Mammary epithelial cell (primary cell): ENCODE results near the gene AKNA.

Experiments used
- EZH2 ChIP-seq: IDR thresholded peaks from 2 replicates; pipeline ENCODE4 v1.6.1; 2012; ENCODE audit warnings: low read length, inconsistent platforms, borderline replicate concordance
- TF ChIP-seq, protein P1 (sequence below), 2 donors: IDR thresholded peaks in 1 of 2; conservative IDR thresholded peaks in 1 of 2; 2 replicates each; pipeline ENCODE4 v1.5.1; 2011 to 2012; ENCODE audit warnings: inconsistent platforms in 2 of 2, low read length in 2 of 2, mild to moderate bottlenecking in 2 of 2, control low read depth in 1 of 2, low read depth in 1 of 2; ENCODE audit not compliant: insufficient read depth in 1 of 2; ENCODE audit errors: extremely low read depth in 1 of 2

- TF ChIP-seq, protein P1, sequence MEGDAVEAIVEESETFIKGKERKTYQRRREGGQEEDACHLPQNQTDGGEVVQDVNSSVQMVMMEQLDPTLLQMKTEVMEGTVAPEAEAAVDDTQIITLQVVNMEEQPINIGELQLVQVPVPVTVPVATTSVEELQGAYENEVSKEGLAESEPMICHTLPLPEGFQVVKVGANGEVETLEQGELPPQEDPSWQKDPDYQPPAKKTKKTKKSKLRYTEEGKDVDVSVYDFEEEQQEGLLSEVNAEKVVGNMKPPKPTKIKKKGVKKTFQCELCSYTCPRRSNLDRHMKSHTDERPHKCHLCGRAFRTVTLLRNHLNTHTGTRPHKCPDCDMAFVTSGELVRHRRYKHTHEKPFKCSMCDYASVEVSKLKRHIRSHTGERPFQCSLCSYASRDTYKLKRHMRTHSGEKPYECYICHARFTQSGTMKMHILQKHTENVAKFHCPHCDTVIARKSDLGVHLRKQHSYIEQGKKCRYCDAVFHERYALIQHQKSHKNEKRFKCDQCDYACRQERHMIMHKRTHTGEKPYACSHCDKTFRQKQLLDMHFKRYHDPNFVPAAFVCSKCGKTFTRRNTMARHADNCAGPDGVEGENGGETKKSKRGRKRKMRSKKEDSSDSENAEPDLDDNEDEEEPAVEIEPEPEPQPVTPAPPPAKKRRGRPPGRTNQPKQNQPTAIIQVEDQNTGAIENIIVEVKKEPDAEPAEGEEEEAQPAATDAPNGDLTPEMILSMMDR (conservative IDR thresholded peaks at IDR 0.05 in 1 of 2, IDR thresholded peaks at IDR 0.05 in 1 of 2; ENCODE audit: extremely low read depth in 1 of 2, insufficient read depth in 1 of 2, low read depth in 1 of 2, low read length in 2 of 2) = no peak
- TF ChIP-seq EZH2 = no peak
Measured at GRCh38 chr9:114327749-114328148, 60.0 kb downstream of the AKNA start.
